ENCODE data around the gene LINGO3. TPM values are rescaled to one million over a fixed set of nuclear protein-coding genes. Genes with fewer than 3 reads are reported as not detected.

LINGO3 gene
- total RNA-seq, 4 donors from 2014 or later, result not detected

DNA sequence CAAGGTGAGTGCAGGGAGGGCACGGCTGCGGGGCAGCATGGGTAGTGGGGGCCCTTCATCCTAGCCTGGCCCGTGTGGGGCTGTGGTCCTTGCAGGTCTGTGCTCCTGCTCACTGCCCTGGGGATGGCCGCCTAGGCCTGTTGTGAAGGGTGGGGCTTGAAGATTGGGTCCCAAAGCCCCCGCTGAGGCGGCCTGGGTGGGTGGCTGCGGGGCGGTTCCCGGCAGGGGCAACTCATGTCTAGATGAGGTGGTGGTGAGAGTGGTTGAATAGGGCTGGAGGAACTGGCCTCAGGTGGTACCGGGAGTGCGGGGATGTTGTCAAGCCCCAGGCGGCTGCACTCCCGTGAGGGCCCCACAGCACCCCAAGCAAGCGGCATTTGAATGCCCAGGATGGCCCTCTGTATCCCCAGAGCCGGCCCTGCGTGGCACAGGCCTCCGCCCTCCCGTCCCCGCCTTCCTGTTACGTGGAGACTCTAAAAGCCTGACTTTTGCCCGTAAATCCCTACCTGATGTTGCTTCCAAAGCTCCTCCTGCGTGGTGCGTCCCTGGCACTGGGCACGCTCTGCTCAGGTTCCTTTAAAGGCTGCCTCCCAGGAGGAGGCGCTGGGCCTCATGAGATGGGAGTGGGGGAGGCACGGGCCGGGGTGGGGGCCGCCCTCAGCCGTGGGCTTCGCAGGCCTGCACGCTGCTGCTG, 35.5 kb upstream of the LINGO3 start:
- WGBS, result 92% methylated on average over 11 of the region's 31 CpGs
- DNase-seq (ENCODE audit: extremely low spot score), result no peak
- intact Hi-C loops (cut with DNase I), result no loop called here
- Histone ChIP-seq H3K4me3 (no peak overlapping the region), H3K27ac (replicated peaks in 1 of 4) (no peak overlapping the region), H3K36me3 (peaks cover 7 to 81% (median 60%) of the 10 kb centered on the region in 4 donors), H3K27me3 (no peaks in the 10 kb centered on the region), H3K9me3 (no peaks in the 10 kb centered on the region), H3K4me1 (peaks cover 0 to 4% (median 1%) of the 10 kb centered on the region in 4 donors)
- no peak for TF ChIP-seq POLR2A (IDR thresholded peaks at IDR 0.05; ENCODE audit: low read depth)
- no peak for TF ChIP-seq EP300 (IDR thresholded peaks at IDR 0.05)
- TF ChIP-seq POLR2AphosphoS5 (IDR thresholded peaks at IDR 0.05), result no peak
- TF ChIP-seq CTCF (IDR thresholded peaks at IDR 0.05), result no peak

- H3K36me3 ChIP-seq, result peaks cover 7 to 84% (median 62%) of the 10 kb centered on the region in 4 donors
- no peak overlapping the region for H3K27ac ChIP-seq (replicated peaks in 1 of 4)
- H3K4me3 ChIP-seq, result no peak overlapping the region
- H3K9me3 ChIP-seq, result no peaks in the 10 kb centered on the region
- intact Hi-C loops (cut with DNase I), result no loop called here
- 100% methylated on average over 4 of the region's 29 CpGs for WGBS
- DNase-seq (ENCODE audit: extremely low spot score), result no peak
- peaks cover 0 to 8% (median 3%) of the 10 kb centered on the region in 4 donors for H3K4me1 ChIP-seq
- TF ChIP-seq EP300 (IDR thresholded peaks at IDR 0.05), result no peak
- TF ChIP-seq POLR2AphosphoS5 (IDR thresholded peaks at IDR 0.05), result no peak
- TF ChIP-seq CTCF (IDR thresholded peaks at IDR 0.05), result no peak
- no peak for TF ChIP-seq POLR2A (IDR thresholded peaks at IDR 0.05; ENCODE audit: low read depth)
- H3K27me3 ChIP-seq, result no peaks in the 10 kb centered on the region
These were observed 34.8 kb upstream of the LINGO3 start for GRCh38 chr19:2342656-2343288.

GRCh38 chr19:2341982-2342381, 34.0 kb upstream of the LINGO3 start:
- WGBS, result 94% methylated on average over 8 of the region's 15 CpGs
- Histone ChIP-seq H3K27ac (replicated peaks in 1 of 4) (no peak overlapping the region), H3K27me3 (no peaks in the 10 kb centered on the region), H3K4me1 (peaks cover 0 to 15% (median 5%) of the 10 kb centered on the region in 4 donors), H3K36me3 (peaks cover 7 to 92% (median 67%) of the 10 kb centered on the region in 4 donors), H3K9me3 (no peaks in the 10 kb centered on the region), H3K4me3 (no peak overlapping the region)
- no peak for DNase-seq (ENCODE audit: extremely low spot score)
- intact Hi-C loops (cut with DNase I), result no loop called here
- TF ChIP-seq EP300 (IDR thresholded peaks at IDR 0.05) (no peak), POLR2A (IDR thresholded peaks at IDR 0.05; ENCODE audit: low read depth) (no peak), CTCF (IDR thresholded peaks at IDR 0.05) (no peak), POLR2AphosphoS5 (IDR thresholded peaks at IDR 0.05) (no peak)

DNA sequence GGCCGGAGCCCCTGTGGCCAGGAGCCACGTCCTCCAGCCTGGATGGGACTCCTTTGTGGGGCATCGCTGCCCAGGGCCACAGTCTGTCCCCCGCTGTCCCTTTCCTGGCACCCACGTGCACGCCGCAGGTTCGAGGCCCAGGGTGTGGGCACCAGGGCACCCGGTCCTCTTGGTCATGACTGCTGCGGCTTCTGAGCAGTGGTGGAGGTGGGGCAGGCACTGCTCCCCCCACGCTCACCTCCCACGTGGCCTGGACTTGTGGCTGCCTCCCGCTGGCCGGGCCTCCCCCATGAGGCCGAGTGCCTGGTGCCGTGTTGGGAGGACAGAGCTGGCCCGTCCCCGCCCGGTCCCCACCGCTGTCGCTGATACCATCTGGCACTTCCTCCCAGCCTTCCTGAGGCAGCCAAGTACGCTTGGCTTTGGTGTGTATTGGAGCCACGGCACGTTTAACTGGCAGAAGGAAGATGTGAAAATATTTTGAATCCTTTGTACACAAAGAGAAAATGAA, 33.3 kb upstream of the LINGO3 start:
- Histone ChIP-seq H3K36me3 (peaks cover 7 to 88% (median 64%) of the 10 kb centered on the region in 4 donors), H3K9me3 (no peaks in the 10 kb centered on the region), H3K27ac (replicated peaks in 1 of 4) (no peak overlapping the region), H3K4me3 (no peak overlapping the region), H3K27me3 (no peaks in the 10 kb centered on the region), H3K4me1 (peaks cover 0 to 15% (median 7%) of the 10 kb centered on the region in 4 donors)
- WGBS, result 78% methylated on average over 24 of the region's 24 CpGs
- no peak for TF ChIP-seq POLR2AphosphoS5 (IDR thresholded peaks at IDR 0.05)
- TF ChIP-seq EP300 (IDR thresholded peaks at IDR 0.05), result no peak
- no peak for TF ChIP-seq POLR2A (IDR thresholded peaks at IDR 0.05; ENCODE audit: low read depth)
- no peak for TF ChIP-seq CTCF (IDR thresholded peaks at IDR 0.05)
- no peak for DNase-seq (ENCODE audit: extremely low spot score)
- intact Hi-C loops (cut with DNase I), result no loop called here
